Epithelial cell of esophagus (primary cell): ENCODE data around the gene MYRFL.

Experiments used
- DNase-seq: peaks from one replicate; pipeline ENCODE4 v3.0.0; 2010; ENCODE audit warnings: low read depth
- H3K4me3 ChIP-seq: 2 replicates; pipeline ENCODE4 v1.5.1; 2011; ENCODE audit warnings: mild to moderate bottlenecking, low read length, control low read depth
- TF ChIP-seq, protein P1 (sequence below): IDR thresholded peaks from 2 replicates; pipeline ENCODE4 v1.5.1; 2011; ENCODE audit warnings: low read depth, mild to moderate bottlenecking, low read length, control low read depth, inconsistent platforms; ENCODE audit not compliant: insufficient read depth; ENCODE audit errors: missing control alignments

Gene MYRFL

GRCh38 chr12:69998922-69999321, 173.9 kb downstream of the MYRFL start:
- TF ChIP-seq, protein P1, sequence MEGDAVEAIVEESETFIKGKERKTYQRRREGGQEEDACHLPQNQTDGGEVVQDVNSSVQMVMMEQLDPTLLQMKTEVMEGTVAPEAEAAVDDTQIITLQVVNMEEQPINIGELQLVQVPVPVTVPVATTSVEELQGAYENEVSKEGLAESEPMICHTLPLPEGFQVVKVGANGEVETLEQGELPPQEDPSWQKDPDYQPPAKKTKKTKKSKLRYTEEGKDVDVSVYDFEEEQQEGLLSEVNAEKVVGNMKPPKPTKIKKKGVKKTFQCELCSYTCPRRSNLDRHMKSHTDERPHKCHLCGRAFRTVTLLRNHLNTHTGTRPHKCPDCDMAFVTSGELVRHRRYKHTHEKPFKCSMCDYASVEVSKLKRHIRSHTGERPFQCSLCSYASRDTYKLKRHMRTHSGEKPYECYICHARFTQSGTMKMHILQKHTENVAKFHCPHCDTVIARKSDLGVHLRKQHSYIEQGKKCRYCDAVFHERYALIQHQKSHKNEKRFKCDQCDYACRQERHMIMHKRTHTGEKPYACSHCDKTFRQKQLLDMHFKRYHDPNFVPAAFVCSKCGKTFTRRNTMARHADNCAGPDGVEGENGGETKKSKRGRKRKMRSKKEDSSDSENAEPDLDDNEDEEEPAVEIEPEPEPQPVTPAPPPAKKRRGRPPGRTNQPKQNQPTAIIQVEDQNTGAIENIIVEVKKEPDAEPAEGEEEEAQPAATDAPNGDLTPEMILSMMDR = no peak
- DNase-seq = no peak
- no peak overlapping the region for H3K4me3 ChIP-seq

DNA sequence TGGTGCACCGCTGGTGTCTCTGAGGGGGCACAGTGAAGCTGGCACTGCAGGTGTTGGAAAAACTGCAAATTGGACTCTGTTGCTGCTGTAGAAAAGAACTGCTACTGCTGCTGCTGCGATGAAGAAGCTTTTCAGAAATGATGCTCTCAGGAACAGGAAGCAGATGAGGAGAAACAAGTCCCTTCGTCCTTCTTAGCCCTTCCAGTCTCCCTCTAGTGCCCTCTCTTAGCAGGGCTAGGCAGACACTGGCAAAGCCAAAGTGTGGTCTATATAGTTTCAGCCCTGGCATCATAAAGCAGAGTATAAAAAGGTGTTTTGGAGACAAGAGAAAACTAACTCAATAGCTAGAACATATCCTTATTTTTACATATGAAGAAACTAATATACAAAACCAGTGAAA, 174.5 kb downstream of the MYRFL start:
- DNase-seq = no peak
- H3K4me3 ChIP-seq = no peak overlapping the region
- TF ChIP-seq, protein P1 = no peak

- TF ChIP-seq, protein P1 = no peak
- H3K4me3 ChIP-seq = no peak overlapping the region
- peak; percentile 44 for DNase-seq
Measured at GRCh38 chr12:70002097-70002911, 177.3 kb downstream of the MYRFL start.

DNA sequence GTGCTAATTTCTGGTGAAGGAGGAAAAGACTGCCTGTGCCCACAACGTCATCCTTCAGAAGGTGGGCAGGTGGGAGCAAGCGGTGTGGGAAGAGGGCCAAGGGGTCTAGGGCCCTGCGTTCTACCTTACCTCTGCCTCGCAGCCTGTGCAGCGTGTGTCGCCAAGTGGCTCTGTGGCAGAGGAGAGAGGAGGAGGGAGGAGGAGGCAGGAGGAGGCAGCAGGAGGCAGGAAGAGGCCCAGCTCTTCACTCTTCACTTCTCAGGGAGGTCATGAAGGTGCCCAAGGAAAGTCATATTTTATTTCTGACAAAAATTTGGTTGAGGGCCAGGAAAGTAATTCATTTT, 177.9 kb downstream of the MYRFL start:
- H3K4me3 ChIP-seq = no peak overlapping the region
- TF ChIP-seq, protein P1 = no peak
- no peak for DNase-seq

- TF ChIP-seq, protein P1 = no peak
- no peak for DNase-seq
- no peak overlapping the region for H3K4me3 ChIP-seq
Measured at GRCh38 chr12:70005864-70006618, 181.0 kb downstream of the MYRFL start.

- TF ChIP-seq, protein P1 = no peak
- DNase-seq = no peak
- no peak overlapping the region for H3K4me3 ChIP-seq
Measured at GRCh38 chr12:70006619-70006973, 181.6 kb downstream of the MYRFL start.
